Neuronal stem cell (in vitro differentiated cells): ENCODE data around the gene IP6K1.

Experiments
- DNase-seq: peaks from one replicate; pipeline ENCODE4 v3.0.0-alpha.2; 2013; ENCODE audit warnings: low spot score
- H2AFZ ChIP-seq: one replicate; pipeline ENCODE4 v1.6.1; 2013; ENCODE audit warnings: mild to moderate bottlenecking, low read length, inconsistent platforms
- H2AK5ac ChIP-seq: 2 replicates; pipeline ENCODE4 v1.6.1; 2013; ENCODE audit warnings: low read depth, mild to moderate bottlenecking, inconsistent platforms, low read length, moderate library complexity, mixed read lengths
- H2BK120ac ChIP-seq: 2 replicates; pipeline ENCODE4 v1.6.1; 2013; ENCODE audit warnings: low read depth, mild to moderate bottlenecking, inconsistent platforms, low read length, moderate library complexity, mixed read lengths
- H2BK12ac ChIP-seq: one replicate; pipeline ENCODE4 v1.6.1; 2013; ENCODE audit warnings: low read length, inconsistent platforms
- H2BK15ac ChIP-seq: 2 replicates; pipeline ENCODE4 v1.6.1; 2013; ENCODE audit warnings: mild to moderate bottlenecking, low read length, inconsistent platforms, mixed read lengths
- H2BK5ac ChIP-seq: one replicate; pipeline ENCODE4 v1.6.1; 2013; ENCODE audit warnings: inconsistent platforms, mild to moderate bottlenecking, low read length, moderate library complexity
- H3K14ac ChIP-seq: one replicate; pipeline ENCODE4 v1.6.1; 2013; ENCODE audit warnings: low read length, inconsistent platforms
- H3K18ac ChIP-seq: 2 replicates; pipeline ENCODE4 v1.6.1; 2013; ENCODE audit warnings: low read length, inconsistent platforms
- H3K23ac ChIP-seq: 2 replicates; pipeline ENCODE4 v1.6.1; 2013; ENCODE audit warnings: low read depth, mild to moderate bottlenecking, mixed read lengths, low read length, inconsistent platforms; ENCODE audit not compliant: poor library complexity
- H3K27ac ChIP-seq: replicated peaks from 3 replicates; pipeline ENCODE4 v1.5.1; 2013; ENCODE audit warnings: low read length, inconsistent platforms
- H3K27me3 ChIP-seq, 3 experiments: 2 replicates each; pipeline ENCODE4 v1.6.1; 2013; ENCODE audit warnings: low read length in 3 of 3, mild to moderate bottlenecking in 2 of 3, inconsistent platforms in 1 of 3, low read depth in 1 of 3, mixed read lengths in 1 of 3, moderate library complexity in 1 of 3; ENCODE audit not compliant: control insufficient read depth in 3 of 3, insufficient read depth in 3 of 3
- H3K36me3 ChIP-seq, 2 donors: replicated peaks in 1 of 2; 2 replicates each; pipeline ENCODE4 v1.6.1; 2013; ENCODE audit warnings: low read length in 2 of 2; ENCODE audit not compliant: control insufficient read depth in 2 of 2, insufficient read depth in 2 of 2
- H3K4ac ChIP-seq: 2 replicates; pipeline ENCODE4 v1.6.1; 2013; ENCODE audit warnings: inconsistent platforms, mild to moderate bottlenecking, low read length, moderate library complexity
- H3K4me1 ChIP-seq, 2 donors: 1 replicate in 1 of 2; 2 replicates in 1 of 2; pipeline ENCODE4 v1.6.1; 2013; ENCODE audit warnings: low read length in 2 of 2, low read depth in 1 of 2; ENCODE audit not compliant: control insufficient read depth in 2 of 2, insufficient read depth in 1 of 2
- H3K4me2 ChIP-seq: one replicate; pipeline ENCODE4 v1.6.1; 2013; ENCODE audit warnings: mild to moderate bottlenecking, low read length, inconsistent platforms; ENCODE audit not compliant: insufficient read depth, poor library complexity, severe bottlenecking
- H3K4me3 ChIP-seq, 2 donors: 2 replicates each; pipeline ENCODE4 v1.5.1; 2013; ENCODE audit warnings: low read length in 2 of 2, mild to moderate bottlenecking in 2 of 2, inconsistent platforms in 1 of 2, moderate library complexity in 1 of 2
- H3K79me1 ChIP-seq: one replicate; pipeline ENCODE4 v1.6.1; 2013; ENCODE audit warnings: low read depth, mild to moderate bottlenecking, inconsistent platforms, low read length, moderate library complexity
- H3K9ac ChIP-seq: one replicate; pipeline ENCODE4 v1.6.1; 2013; ENCODE audit warnings: mild to moderate bottlenecking, low read depth, low read length, inconsistent platforms; ENCODE audit not compliant: poor library complexity
- H3K9me3 ChIP-seq, 2 donors: replicated peaks in 1 of 2; 2 replicates each; pipeline versions ENCODE3 to v1.6.1; 2013; ENCODE audit warnings: low read length in 2 of 2, mild to moderate bottlenecking in 2 of 2, inconsistent platforms in 1 of 2, low read depth in 1 of 2, mixed read lengths in 1 of 2, moderate library complexity in 1 of 2; ENCODE audit not compliant: control insufficient read depth in 2 of 2, insufficient read depth in 1 of 2
- H4K8ac ChIP-seq: one replicate; pipeline ENCODE4 v1.6.1; 2013; ENCODE audit warnings: low read depth, mild to moderate bottlenecking, inconsistent platforms, low read length, moderate library complexity
- H4K91ac ChIP-seq: one replicate; pipeline ENCODE4 v1.6.1; 2013; ENCODE audit warnings: low read length, low read depth, mild to moderate bottlenecking, inconsistent platforms; ENCODE audit not compliant: poor library complexity
- WGBS, 2 donors: extraction: QIAGEN DNeasy Blood & Tissue Kit; methylation state at CpG; one replicate each; pipeline ENCODE4 v1.1.7; 2013; ENCODE audit warnings: missing lambda C conversion rate in 2 of 2, mixed read lengths in 1 of 2; ENCODE audit not compliant: insufficient read length in 2 of 2, insufficient replicate concordance in 1 of 2; ENCODE audit errors: extremely low coverage in 2 of 2; 5-methylcytosine and 5-hydroxymethylcytosine counted together

Gene IP6K1

GRCh38 chr3:49761661-49762060, 24.7 kb downstream of the IP6K1 start:
- Histone ChIP-seq H3K27ac (no peak overlapping the region), H3K9ac (no peak overlapping the region), H3K9me3 (peaks cover 0 to 3% of the 10 kb centered on the region in 2 donors), H3K4me3 (no peak overlapping the region), H3K4me2 (no peak overlapping the region), H3K14ac (no peak overlapping the region), H3K4me1 (no peaks in the 10 kb centered on the region), H4K8ac (no peak overlapping the region), H3K27me3 (no peaks in the 10 kb centered on the region), H2BK15ac (no peak overlapping the region), H3K36me3 (peaks cover 0 to 26% of the 10 kb centered on the region in 2 donors), H3K79me1 (no peaks in the 10 kb centered on the region), H3K18ac (no peak overlapping the region), H3K4ac (no peak overlapping the region), H4K91ac (no peak overlapping the region), H2AK5ac (no peak overlapping the region), H2BK120ac (no peak overlapping the region), H2BK12ac (no peak overlapping the region), H2AFZ (no peak overlapping the region), H3K23ac (no peak overlapping the region), H2BK5ac (no peak overlapping the region)
- WGBS, 2 donors, result no CpG with 5 or more reads among the region's 3 CpGs
- DNase-seq, result no peak

- no CpG with 5 or more reads among the region's 1 CpG for WGBS, 2 donors
- Histone ChIP-seq H3K27ac (no peak overlapping the region), H3K4me1 (no peaks in the 10 kb centered on the region)
These were observed 27.1 kb downstream of the IP6K1 start for GRCh38 chr3:49759226-49759625.

GRCh38 chr3:49757197-49757596, 29.1 kb downstream of the IP6K1 start:
- DNase-seq, result no peak
- WGBS, 2 donors, result no CpG with 5 or more reads among the region's 2 CpGs

More at GRCh38 chr3:49759226-49759625, 27.1 kb downstream of the IP6K1 start:
- Histone ChIP-seq H2BK15ac (no peak overlapping the region), H2BK120ac (no peak overlapping the region), H3K14ac (no peak overlapping the region), H3K79me1 (no peaks in the 10 kb centered on the region), H3K4me2 (no peak overlapping the region), H2AK5ac (no peak overlapping the region), H2AFZ (no peak overlapping the region), H4K91ac (no peak overlapping the region), H3K18ac (no peak overlapping the region), H2BK12ac (no peak overlapping the region), H3K36me3 (peaks cover 0 to 20% of the 10 kb centered on the region in 2 donors), H2BK5ac (no peak overlapping the region), H3K27me3 (no peaks in the 10 kb centered on the region), H3K4ac (no peak overlapping the region), H3K9me3 (no peaks in the 10 kb centered on the region), H3K23ac (no peak overlapping the region), H3K4me3 (no peak overlapping the region), H3K9ac (no peak overlapping the region), H4K8ac (no peak overlapping the region)
- no peak for DNase-seq

GRCh38 chr3:49756036-49756435, 30.3 kb downstream of the IP6K1 start:
- no peaks in the 10 kb centered on the region for H3K27me3 ChIP-seq
- H3K4me2 ChIP-seq, result no peak overlapping the region
- no peak overlapping the region for H3K9ac ChIP-seq
- DNase-seq, result no peak
- no peak overlapping the region for H2BK15ac ChIP-seq
- H4K8ac ChIP-seq, result no peak overlapping the region
- H3K4me3 ChIP-seq, result no peak overlapping the region
- H3K79me1 ChIP-seq, result no peaks in the 10 kb centered on the region
- H3K4me1 ChIP-seq, result no peaks in the 10 kb centered on the region
- no peak overlapping the region for H2AK5ac ChIP-seq
- WGBS, 2 donors, result no CpG with 5 or more reads among the region's 1 CpG
- no peak overlapping the region for H3K18ac ChIP-seq
- H3K36me3 ChIP-seq, result peaks cover 0 to 14% of the 10 kb centered on the region in 2 donors
- H3K9me3 ChIP-seq, result no peaks in the 10 kb centered on the region
- no peak overlapping the region for H2AFZ ChIP-seq
- H2BK12ac ChIP-seq, result no peak overlapping the region
- no peak overlapping the region for H3K27ac ChIP-seq
- H2BK120ac ChIP-seq, result no peak overlapping the region
- no peak overlapping the region for H4K91ac ChIP-seq
- H3K4ac ChIP-seq, result no peak overlapping the region
- no peak overlapping the region for H2BK5ac ChIP-seq
- H3K23ac ChIP-seq, result no peak overlapping the region
- H3K14ac ChIP-seq, result no peak overlapping the region

More at GRCh38 chr3:49757197-49757596, 29.1 kb downstream of the IP6K1 start:
- no peak overlapping the region for H3K27ac ChIP-seq
- no peak overlapping the region for H3K4me2 ChIP-seq
- no peak overlapping the region for H2BK12ac ChIP-seq
- H3K9ac ChIP-seq, result no peak overlapping the region
- no peak overlapping the region for H3K14ac ChIP-seq
- H2BK15ac ChIP-seq, result no peak overlapping the region
- no peak overlapping the region for H3K4ac ChIP-seq
- H3K36me3 ChIP-seq, result peaks cover 0 to 11% of the 10 kb centered on the region in 2 donors
- no peak overlapping the region for H3K23ac ChIP-seq
- H3K4me1 ChIP-seq, result no peaks in the 10 kb centered on the region
- no peak overlapping the region for H4K8ac ChIP-seq
- H2BK5ac ChIP-seq, result no peak overlapping the region
- H2AK5ac ChIP-seq, result no peak overlapping the region
- H3K79me1 ChIP-seq, result no peaks in the 10 kb centered on the region
- no peak overlapping the region for H3K18ac ChIP-seq
- no peak overlapping the region for H3K4me3 ChIP-seq
- no peaks in the 10 kb centered on the region for H3K9me3 ChIP-seq
- no peak overlapping the region for H4K91ac ChIP-seq
- H2BK120ac ChIP-seq, result no peak overlapping the region
- no peak overlapping the region for H2AFZ ChIP-seq
- no peaks in the 10 kb centered on the region for H3K27me3 ChIP-seq
